ENCODE data around the gene LRMDA.
A peak's percentile ranks its signal among the peaks of the same experiment; 100 is the strongest.

Gene LRMDA

DNA sequence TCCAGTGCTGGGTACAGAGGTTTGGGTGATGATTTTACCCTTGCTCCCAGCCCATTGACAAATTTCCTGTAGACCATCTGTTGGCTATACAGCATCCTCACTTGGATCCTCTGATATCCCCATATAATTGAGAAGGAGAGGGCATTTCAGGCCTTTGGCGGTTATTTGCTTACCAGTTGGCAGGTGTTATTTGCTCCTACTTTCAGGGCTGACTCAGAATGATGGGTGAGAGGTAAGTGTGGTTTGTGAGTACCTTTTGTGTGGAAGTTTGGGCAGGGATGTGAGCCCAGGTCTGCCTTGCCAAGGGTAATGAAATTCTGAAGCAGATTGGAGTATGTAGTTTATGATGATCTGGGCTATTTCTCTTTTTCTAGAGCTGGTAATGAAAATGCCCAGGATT, 93.6 kb downstream of the LRMDA start:
- no peak overlapping the region for H3K4me3 ChIP-seq (ENCODE audit: low read depth, low read length)
- TF ChIP-seq, protein P1, sequence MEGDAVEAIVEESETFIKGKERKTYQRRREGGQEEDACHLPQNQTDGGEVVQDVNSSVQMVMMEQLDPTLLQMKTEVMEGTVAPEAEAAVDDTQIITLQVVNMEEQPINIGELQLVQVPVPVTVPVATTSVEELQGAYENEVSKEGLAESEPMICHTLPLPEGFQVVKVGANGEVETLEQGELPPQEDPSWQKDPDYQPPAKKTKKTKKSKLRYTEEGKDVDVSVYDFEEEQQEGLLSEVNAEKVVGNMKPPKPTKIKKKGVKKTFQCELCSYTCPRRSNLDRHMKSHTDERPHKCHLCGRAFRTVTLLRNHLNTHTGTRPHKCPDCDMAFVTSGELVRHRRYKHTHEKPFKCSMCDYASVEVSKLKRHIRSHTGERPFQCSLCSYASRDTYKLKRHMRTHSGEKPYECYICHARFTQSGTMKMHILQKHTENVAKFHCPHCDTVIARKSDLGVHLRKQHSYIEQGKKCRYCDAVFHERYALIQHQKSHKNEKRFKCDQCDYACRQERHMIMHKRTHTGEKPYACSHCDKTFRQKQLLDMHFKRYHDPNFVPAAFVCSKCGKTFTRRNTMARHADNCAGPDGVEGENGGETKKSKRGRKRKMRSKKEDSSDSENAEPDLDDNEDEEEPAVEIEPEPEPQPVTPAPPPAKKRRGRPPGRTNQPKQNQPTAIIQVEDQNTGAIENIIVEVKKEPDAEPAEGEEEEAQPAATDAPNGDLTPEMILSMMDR (IDR thresholded peaks at IDR 0.05; ENCODE audit: insufficient read depth, low read depth, low read length, missing control alignments), result no peak
- DNase-seq (ENCODE audit: low read depth), result no peak

DNA sequence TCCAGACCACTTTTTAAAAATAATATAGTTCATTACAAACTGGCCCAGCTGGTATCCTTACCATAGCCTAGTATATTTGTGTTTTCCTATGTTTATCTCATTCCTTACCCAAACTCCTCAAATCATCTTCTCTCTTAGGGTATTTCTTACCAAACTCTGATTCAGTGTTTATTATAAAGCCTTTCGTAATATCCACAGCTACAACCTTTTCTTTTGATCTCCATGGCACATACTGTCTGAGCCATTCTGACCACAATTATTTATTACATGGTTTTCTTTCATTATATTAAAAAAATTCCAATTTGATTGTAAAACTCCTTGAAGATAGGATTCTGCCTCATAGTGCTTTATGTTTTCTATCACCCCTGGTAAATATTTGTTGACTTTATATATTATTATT, 94.2 kb downstream of the LRMDA start:
- no peak overlapping the region for H3K4me3 ChIP-seq (ENCODE audit: low read depth, low read length)
- TF ChIP-seq, protein P1 (IDR thresholded peaks at IDR 0.05; ENCODE audit: insufficient read depth, low read depth, low read length, missing control alignments), result no peak
- DNase-seq (ENCODE audit: low read depth), result no peak

DNA sequence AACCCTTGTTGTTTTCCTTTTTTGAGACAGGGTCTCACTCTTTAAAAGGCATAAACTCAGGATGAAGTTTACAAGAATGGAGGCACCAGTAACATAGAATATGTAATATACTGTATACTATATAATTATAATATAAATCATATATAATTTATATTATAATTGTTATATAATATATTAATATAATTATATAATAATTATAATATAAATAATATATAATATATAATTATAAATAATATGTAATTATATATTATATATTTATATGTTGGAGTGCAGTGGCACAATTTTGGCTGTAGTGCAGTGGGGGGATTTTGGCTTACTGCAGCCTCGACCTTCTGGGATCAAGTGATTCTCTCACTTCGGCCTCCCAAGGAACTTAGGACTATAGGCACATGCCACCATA, 96.1 kb downstream of the LRMDA start:
- no peak for DNase-seq (ENCODE audit: low read depth)
- TF ChIP-seq, protein P1 (IDR thresholded peaks at IDR 0.05; ENCODE audit: insufficient read depth, low read depth, low read length, missing control alignments), result no peak
- no peak overlapping the region for H3K4me3 ChIP-seq (ENCODE audit: low read depth, low read length)

DNA sequence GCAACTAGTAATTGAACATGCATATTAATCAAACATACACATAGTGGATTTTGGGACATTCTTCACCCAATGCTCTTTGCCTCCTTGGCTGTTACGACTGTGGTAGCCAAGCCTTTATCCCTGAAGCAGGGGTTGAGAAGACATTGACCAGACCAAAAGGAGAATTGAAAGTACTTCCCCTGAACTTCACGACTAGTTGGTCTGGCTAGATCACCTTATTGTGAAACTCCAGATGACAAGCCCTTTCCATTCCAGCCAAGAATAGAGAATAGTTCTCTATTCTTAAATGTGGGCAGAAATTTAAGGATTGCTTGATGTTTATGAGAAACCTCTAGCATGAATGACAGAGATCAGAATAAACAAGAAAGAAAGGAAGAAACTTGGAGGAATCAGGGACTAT, 97.0 kb downstream of the LRMDA start:
- H3K4me3 ChIP-seq (ENCODE audit: low read depth, low read length), result no peak overlapping the region
- TF ChIP-seq, protein P1 (IDR thresholded peaks at IDR 0.05; ENCODE audit: insufficient read depth, low read depth, low read length, missing control alignments), result no peak
- DNase-seq (ENCODE audit: low read depth), result peak; percentile 43

DNA sequence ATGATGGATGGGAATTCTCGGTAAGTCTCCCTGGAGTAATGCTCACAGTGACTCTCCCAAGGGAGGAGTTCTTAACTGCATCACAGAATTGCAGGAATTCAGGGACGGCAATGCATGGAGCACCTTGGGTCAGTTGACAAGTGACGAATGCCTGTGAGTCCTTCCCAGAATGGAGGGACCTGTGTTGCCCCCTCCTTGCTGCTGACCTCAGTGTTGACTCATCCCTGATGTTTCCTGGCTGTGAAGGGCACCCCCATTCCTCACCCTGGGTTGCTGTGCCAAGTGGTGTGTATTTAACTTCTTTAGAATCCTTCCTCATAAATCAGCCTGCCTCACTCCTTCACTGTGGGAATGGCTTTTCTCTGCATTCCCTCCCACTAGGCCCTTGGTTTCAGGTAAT, 98.9 kb downstream of the LRMDA start:
- no peak for DNase-seq (ENCODE audit: low read depth)
- no peak overlapping the region for H3K4me3 ChIP-seq (ENCODE audit: low read depth, low read length)
- TF ChIP-seq, protein P1 (IDR thresholded peaks at IDR 0.05; ENCODE audit: insufficient read depth, low read depth, low read length, missing control alignments), result no peak

DNA sequence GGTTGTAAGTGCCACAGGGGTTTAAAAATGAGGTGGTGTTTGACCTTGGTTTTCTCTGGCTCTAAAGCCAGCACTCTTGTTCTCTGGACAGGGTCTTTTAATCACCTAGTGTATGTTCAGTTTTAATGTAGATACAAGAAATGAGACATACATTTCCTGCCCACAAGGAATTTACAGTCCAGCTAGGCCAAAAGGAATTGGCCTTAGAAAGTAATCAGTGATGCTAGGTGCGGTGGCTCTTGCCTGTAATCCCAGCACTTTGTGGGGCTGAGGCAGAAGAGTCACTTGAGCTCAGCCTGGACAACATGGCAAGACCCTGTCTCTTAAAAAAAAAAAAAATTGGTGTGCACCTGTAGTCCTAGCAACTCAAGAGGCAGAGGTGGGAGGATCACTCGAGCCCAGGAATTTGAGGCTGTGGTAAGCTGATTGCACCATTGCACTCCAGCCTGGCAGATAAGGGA, 100.2 kb downstream of the LRMDA start:
- no peak for DNase-seq (ENCODE audit: low read depth)
- TF ChIP-seq, protein P1 (IDR thresholded peaks at IDR 0.05; ENCODE audit: insufficient read depth, low read depth, low read length, missing control alignments), result no peak
- no peak overlapping the region for H3K4me3 ChIP-seq (ENCODE audit: low read depth, low read length)

DNA sequence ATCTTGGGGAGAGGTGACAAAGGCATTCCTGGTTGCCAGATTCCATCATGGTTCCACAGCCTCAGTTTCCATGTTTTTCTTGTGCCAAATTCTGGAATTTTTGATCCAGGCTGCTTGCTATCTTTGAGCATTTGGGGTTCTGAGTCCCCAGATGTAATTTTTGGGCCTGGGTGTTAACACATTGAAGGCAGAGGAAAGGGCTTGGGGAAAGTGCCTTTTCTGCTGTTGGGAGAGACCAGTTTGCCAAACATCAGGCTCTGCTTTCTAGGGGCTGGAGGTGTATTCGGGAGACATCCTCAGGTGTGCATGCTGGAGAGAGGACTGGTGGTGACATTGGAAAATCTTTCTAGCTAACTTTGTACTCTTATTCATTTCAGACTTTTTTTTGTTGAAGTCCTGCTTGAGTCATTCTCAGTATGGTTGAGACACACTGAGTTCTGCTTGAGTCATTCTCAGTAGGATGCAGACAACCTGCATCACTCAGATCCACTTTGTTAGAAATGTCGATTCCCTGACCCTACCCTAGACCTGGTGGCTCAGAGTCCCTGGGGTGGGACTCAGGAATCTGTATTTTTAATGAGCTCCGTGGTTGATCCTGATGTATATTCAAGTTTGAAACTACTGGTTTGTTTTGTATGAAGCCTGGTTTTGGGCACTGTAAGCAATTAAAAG, 101.0 kb downstream of the LRMDA start:
- peak; percentile 30 for DNase-seq (ENCODE audit: low read depth)
- H3K4me3 ChIP-seq (ENCODE audit: low read depth, low read length), result no peak overlapping the region
- TF ChIP-seq, protein P1 (IDR thresholded peaks at IDR 0.05; ENCODE audit: insufficient read depth, low read depth, low read length, missing control alignments), result no peak
